Glutamatergic neuron (in vitro differentiated cells): ENCODE results near the gene PTPRO. TPM values are rescaled to one million over a fixed set of nuclear protein-coding genes. Genes with fewer than 3 reads are reported as not detected.

Source experiments
- DNase-seq: peaks from one replicate; pipeline ENCODE4 v3.0.0; 2022
- H3K27ac Mint-ChIP-seq: one replicate; pipeline ENCODE4 v1.8.0; 2020; ENCODE audit warnings: mild to moderate bottlenecking, mixed read lengths, inconsistent platforms; ENCODE audit not compliant: unreplicated experiment
- H3K27me3 Mint-ChIP-seq: one replicate; pipeline ENCODE4 v1.8.0; 2020; ENCODE audit warnings: mild to moderate bottlenecking, moderate library complexity, mixed read lengths, inconsistent platforms; ENCODE audit not compliant: unreplicated experiment
- H3K36me3 Mint-ChIP-seq: one replicate; pipeline ENCODE4 v1.8.0; 2020; ENCODE audit warnings: mild to moderate bottlenecking, mixed read lengths, inconsistent platforms; ENCODE audit not compliant: unreplicated experiment
- H3K4me1 Mint-ChIP-seq: one replicate; pipeline ENCODE4 v1.8.0; 2020; ENCODE audit warnings: mild to moderate bottlenecking, low read depth, mixed read lengths, inconsistent platforms; ENCODE audit not compliant: unreplicated experiment
- H3K4me3 Mint-ChIP-seq: one replicate; pipeline ENCODE4 v1.8.0; 2020; ENCODE audit warnings: mild to moderate bottlenecking, mixed read lengths, inconsistent platforms; ENCODE audit not compliant: unreplicated experiment
- H3K9me3 Mint-ChIP-seq: one replicate; pipeline ENCODE4 v1.8.0; 2020; ENCODE audit warnings: mild to moderate bottlenecking, moderate library complexity, mixed read lengths, inconsistent platforms; ENCODE audit not compliant: unreplicated experiment
- long read RNA-seq: library from polyadenylated mRNA; unstranded; transcript quantifications from one replicate; pipeline ENCODE4 v2.0.0, GENCODE V29; 2020; ENCODE audit not compliant: unreplicated experiment
- total RNA-seq: library from RNA; stranded (reverse); fragmentation: NEBNext Ultra II Directional; extraction: Animal tissue kit (Norgen Biotek cat#: 25700); gene quantifications from one replicate; pipeline ENCODE4 v1.2.1, GENCODE V29; 2021; ENCODE audit not compliant: unreplicated experiment
- TF ChIP-seq, protein P1 (sequence below): fragments of 200-600 bp; sonication (generic); IDR thresholded peaks from one replicate; pipeline ENCODE4 v1.5.0; 2021; ENCODE audit not compliant: partially characterized antibody, unreplicated experiment

PTPRO gene
- total RNA-seq, result 32.5 TPM
- long read RNA-seq, partial matches to known transcripts, result 3 of 6 reads
- long read RNA-seq, other reads (novel, unspliced or antisense), result 2 of 6 reads

DNA sequence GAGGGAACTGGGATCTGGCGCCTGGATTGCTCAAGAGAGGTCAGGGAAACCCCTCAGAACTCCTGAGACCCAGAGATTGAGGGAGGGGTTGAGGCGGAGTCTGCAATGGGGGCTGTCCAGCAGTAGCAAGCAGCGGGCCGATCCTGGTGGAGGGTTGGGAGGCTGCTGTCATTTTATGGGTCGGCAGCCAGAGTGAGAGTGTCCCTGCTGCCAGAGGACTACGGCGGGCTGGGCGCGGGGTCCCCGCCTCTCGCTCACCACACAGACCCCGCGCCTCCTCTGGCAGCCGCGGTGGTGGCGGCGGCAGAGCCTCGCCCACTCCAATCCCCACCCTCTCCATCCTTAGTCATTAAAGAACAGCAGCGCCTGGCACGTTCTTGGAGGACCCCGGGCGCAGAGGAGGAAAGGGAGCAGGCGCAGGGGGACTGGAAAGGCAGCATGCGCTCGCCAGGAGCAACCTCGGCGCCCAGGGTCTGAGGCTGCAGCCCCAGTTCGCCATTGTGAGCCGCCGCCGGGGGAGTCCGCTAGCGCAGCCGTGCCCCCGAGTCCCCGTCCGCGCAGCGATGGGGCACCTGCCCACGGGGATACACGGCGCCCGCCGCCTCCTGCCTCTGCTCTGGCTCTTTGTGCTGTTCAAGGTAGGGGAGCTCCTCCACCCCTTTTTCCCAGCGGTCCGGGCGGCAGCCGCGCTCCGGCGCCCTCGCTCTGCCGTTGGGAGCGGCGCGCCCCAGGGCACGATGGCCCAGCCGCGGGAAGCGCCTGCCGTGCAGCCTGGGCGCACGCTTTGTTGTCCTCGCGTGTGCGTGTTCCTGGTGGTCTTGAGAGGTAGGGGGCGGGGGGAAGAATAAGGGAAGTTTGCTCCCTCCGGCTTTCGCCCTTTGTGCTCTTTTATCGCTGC, at the start of gene PTPRO:
PTPRO (plus strand) TSS at position 345 of the 898 bp plus-strand sequence.
- Mint-ChIP-seq H3K27me3 (peaks cover 4% of the 10 kb centered on the region), H3K4me3 (peak within 1 kb of the TSS; percentile 83), H3K4me1 (peaks cover 17% of the 10 kb centered on the region), H3K27ac (peak within 1 kb of the TSS; percentile 93), H3K9me3 (peaks cover 4% of the 10 kb centered on the region), H3K36me3 (no peaks in the 10 kb centered on the region)
- TF ChIP-seq, protein P1, sequence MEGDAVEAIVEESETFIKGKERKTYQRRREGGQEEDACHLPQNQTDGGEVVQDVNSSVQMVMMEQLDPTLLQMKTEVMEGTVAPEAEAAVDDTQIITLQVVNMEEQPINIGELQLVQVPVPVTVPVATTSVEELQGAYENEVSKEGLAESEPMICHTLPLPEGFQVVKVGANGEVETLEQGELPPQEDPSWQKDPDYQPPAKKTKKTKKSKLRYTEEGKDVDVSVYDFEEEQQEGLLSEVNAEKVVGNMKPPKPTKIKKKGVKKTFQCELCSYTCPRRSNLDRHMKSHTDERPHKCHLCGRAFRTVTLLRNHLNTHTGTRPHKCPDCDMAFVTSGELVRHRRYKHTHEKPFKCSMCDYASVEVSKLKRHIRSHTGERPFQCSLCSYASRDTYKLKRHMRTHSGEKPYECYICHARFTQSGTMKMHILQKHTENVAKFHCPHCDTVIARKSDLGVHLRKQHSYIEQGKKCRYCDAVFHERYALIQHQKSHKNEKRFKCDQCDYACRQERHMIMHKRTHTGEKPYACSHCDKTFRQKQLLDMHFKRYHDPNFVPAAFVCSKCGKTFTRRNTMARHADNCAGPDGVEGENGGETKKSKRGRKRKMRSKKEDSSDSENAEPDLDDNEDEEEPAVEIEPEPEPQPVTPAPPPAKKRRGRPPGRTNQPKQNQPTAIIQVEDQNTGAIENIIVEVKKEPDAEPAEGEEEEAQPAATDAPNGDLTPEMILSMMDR, result no peak
- DNase-seq, result peak; percentile 77

DNA sequence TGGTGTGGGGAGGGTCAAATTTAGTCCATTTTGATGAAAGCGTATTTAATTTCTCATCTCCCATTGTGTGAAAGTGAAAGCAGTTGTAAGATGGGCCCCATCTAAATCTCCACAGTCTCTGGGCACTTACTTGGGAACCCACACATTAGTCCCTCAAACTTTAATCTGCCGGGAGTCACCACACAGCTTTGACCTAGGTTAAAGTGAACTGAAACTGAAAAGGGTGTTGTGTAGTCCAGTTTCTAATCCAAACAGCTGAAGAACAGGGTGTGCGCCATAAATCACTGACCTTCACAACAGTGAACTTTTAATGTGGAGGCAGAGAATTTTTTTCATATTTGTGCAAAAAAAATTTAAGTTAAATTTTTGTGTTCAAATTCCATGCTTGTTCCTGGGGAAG, 48.4 kb upstream of the PTPRO start:
- Mint-ChIP-seq H3K9me3 (no peaks in the 10 kb centered on the region), H3K27me3 (no peaks in the 10 kb centered on the region), H3K4me3 (no peak overlapping the region), H3K4me1 (no peaks in the 10 kb centered on the region), H3K36me3 (no peaks in the 10 kb centered on the region), H3K27ac (no peak overlapping the region)
- TF ChIP-seq, protein P1, result no peak
- DNase-seq, result no peak

DNA sequence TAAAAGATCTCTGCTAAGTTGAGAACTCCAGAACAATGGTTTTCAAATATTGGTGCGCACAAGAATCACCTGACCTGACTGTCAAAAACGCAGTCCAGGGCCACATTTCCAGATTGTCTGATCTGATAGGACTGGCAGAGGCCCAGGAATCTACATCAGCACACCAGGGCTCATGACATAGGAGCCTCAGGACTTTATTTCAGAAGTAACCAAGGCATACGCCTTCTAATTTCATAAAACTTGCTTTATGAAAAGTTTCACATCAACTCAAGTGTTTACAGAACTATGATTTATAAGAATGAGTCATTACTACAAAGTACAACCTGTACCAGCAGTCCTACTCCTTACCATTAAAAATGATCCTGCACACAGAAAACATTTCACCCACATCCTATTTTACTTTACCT, 47.7 kb upstream of the PTPRO start:
- Mint-ChIP-seq H3K36me3 (no peaks in the 10 kb centered on the region), H3K4me3 (no peak overlapping the region), H3K4me1 (no peaks in the 10 kb centered on the region), H3K9me3 (no peaks in the 10 kb centered on the region), H3K27me3 (no peaks in the 10 kb centered on the region), H3K27ac (no peak overlapping the region)
- DNase-seq, result no peak
- TF ChIP-seq, protein P1, result no peak

DNA sequence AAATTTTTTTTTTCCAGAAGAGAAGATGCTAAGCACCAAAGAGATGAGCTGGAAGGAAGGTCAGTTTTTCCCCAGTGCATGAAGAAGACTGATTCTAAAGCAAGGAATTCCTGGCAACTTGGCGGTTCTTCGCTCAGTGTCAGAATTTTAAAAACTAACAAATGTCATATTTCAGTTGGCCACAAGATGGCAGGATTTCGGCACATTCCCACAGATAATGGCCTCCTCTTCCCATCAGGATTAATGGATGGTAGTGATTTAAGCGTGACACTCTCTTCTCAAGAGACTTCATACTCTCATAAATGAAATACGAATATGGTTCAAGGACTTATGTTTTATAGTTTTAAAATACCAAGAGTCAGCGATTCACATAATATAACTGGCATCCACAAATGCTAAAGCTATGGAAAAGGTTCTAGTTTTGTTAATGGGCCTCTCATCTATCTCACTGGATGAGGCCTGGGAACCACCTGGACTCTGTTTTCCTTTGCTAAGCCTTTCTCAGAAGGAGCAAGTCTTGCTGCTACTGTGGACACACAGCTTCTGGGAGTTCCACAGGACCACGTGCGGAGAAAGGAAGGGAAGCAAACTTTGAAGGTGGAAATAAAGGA, 46.1 kb upstream of the PTPRO start:
- H3K4me1 Mint-ChIP-seq, result no peaks in the 10 kb centered on the region
- DNase-seq, result no peak

More for the DNA sequence above, 46.1 kb upstream of the PTPRO start:
- no peak overlapping the region for H3K4me3 Mint-ChIP-seq
- TF ChIP-seq, protein P1, result peak; percentile 84
- no peaks in the 10 kb centered on the region for H3K36me3 Mint-ChIP-seq
- no peaks in the 10 kb centered on the region for H3K9me3 Mint-ChIP-seq
- no peak overlapping the region for H3K27ac Mint-ChIP-seq
- H3K27me3 Mint-ChIP-seq, result no peaks in the 10 kb centered on the region
